GM19035 (cell line): Measurements from ENCODE around the gene LMX1B.

Experiments
- ATAC-seq: cut with Tn5 transposase; IDR thresholded peaks from one replicate; pipeline ENCODE4 v1.9.1; 2021; ENCODE audit not compliant: unreplicated experiment

Gene LMX1B

GRCh38 chr9:126604059-126605055 is 9.4 kb upstream of the LMX1B start:
- no peak for ATAC-seq

DNA sequence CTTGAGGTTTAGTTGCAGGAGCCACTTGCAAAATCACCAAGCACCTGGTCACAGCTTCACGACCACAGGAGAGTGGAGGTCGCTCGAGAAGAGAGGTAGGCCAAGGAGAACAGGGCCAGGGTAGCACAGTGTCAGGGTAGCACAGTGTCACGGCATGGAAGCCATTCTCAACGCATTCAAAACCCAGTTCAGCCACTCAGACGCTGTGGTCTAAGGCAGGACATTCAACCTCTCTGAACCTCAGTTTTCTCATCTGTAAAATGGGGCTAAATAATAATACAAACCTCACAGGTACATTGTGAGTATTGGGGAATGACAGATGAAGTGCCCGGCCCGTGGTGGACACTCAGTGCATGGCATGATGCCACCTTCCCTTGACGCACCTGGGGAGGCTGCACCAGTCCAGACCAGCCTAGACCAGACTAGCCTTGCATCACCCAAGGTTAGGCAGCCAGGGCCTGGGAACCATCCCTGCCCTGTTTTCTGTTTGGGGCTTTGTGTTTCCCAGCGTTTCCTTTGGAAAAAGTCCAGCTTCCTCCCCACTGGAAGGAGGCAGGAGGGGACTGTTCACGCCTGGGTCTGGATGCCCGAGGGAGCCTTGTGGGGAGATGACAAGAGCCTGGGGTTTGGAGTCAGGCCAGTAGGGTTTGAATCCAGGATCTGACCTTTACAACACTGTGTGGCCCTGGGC is 7.8 kb upstream of the LMX1B start:
- ATAC-seq: no peak

- ATAC-seq: no peak
These were observed 7.3 kb upstream of the LMX1B start for GRCh38 chr9:126606483-126606870.

- no peak for ATAC-seq
These were observed 6.6 kb upstream of the LMX1B start for GRCh38 chr9:126607086-126607485.

- ATAC-seq: no peak
These were observed 6.0 kb upstream of the LMX1B start for GRCh38 chr9:126607731-126608130.

DNA sequence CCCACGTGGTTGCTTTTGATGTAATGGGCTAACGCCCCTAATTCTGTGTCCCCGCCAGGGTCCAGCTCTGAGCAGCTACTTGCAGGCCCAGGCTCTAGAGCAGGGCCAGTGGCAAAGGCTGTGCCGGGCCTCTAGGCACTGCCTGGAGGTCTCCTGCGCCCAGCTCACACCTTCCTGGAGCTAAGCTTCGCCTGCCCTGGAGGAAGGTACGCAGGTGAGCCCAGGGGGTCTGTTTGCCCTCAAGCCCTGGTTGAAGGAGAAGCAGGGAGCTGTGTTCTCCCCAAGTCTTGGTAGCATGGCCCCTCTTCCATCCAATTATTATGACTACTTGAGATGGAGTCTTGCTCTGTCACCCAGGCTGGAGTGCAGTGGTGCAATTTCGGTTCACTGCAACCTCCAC is 5.2 kb upstream of the LMX1B start:
- ATAC-seq: no peak

DNA sequence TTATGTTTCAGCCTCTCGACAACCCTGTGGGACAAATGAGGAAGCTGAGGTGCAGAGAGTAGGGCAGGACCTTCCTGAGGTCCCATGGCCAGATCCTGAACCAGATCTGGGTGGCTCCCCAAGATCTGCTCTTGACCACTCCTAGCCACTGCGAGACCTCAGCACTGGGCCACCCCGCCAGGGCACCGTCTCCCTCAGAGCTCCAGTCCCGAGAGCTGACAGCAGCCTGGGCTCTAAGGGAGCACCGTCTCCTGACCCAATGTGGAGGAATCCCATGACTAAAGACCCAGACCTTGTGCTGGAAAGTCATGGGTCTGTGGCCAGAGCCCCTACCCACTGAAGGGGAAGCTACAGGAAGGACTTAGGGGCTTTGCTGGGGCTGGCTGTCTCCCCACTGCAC is 4.5 kb upstream of the LMX1B start:
- no peak for ATAC-seq

DNA sequence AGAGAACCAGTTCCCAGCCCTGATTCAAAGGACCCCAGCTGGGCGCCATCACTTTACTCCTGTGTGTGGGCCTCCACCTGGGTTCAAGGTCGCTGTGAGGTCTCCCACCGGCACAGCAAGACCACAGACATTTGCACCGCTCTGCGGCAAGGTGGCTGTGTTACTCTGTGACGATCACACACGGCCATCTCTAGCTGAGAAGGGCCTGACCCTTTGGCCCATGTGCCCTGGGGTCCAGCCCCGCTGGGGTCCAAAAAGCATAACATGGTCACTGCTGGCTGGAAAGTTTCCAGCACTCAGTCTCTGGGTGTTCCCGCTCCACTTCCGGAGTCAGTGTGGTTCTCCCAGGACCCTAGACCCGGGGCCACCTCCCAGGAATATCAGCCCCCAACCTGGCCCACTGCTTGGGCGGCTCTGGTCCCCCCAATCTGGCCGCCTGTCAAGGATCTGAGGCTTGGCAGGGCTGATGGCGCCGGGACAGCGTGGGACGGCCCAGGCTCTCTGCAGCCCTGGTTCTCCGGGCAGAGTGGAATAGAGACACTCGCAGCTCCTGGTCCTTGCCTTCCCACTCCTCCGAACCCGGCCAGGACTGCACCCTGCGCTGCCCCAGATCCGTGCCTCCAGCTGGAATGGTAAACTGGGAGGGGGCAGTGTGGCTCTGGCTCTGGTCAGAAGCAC is 3.9 kb upstream of the LMX1B start:
- ATAC-seq: no peak

DNA sequence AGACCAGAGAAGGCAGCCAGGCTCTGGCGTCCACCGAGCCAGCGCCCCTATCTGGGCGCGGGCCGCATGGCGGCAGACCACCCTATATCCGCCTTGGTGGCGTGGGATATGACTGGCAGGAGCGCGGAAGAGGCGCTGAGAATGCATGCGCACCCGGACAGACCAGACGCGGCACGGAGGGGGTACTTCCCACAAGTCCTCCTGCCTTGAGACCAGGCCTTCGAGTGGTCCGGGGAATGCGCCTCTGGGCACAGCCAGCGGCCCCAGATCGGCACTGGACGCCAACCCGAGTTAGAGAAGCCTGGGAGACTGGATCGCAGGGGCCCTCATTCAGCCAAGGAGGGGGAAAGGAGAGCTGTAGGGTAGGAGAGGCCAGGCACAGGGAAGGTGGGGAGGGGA is 2.5 kb upstream of the LMX1B start:
- ATAC-seq: no peak

DNA sequence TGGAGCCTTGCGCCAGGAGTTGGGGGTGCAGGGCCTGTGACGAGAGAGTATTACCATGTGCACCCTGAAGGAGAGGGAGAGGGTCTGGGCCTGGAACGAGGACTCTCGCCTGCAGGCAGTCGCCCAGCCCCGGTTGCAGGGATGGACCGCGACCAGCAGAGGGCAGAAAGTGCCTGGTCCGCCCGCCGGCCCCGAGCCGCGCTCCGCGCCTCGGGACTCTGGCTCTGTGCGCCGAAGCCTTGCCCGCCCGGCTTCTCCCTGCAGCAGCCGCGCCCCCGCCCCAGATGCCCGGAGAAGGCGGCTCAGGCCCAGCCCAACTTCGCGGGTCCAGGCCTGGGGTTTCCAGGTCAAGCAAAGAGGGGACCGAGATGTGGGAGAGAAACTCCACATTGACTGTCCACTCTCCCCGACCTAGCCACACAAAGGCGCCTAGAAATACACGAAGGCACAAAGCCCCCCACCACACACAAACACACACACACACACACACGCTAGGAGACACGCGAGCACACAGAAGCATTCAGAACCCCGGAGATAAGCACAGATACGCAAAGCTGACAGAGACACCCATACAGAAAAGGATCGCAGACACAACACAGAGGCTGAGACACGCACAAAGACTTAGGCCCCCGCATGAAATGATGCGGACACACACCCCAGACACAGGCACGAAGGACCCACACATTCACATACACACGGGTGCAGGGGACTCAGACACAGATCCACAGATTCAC is 2.0 kb upstream of the LMX1B start:
- no peak for ATAC-seq

GRCh38 chr9:126612326-126612812 is 1.4 kb upstream of the LMX1B start:
- ATAC-seq: no peak

- no peak for ATAC-seq
These were observed 701 bp upstream of the LMX1B start for GRCh38 chr9:126612813-126613641.

DNA sequence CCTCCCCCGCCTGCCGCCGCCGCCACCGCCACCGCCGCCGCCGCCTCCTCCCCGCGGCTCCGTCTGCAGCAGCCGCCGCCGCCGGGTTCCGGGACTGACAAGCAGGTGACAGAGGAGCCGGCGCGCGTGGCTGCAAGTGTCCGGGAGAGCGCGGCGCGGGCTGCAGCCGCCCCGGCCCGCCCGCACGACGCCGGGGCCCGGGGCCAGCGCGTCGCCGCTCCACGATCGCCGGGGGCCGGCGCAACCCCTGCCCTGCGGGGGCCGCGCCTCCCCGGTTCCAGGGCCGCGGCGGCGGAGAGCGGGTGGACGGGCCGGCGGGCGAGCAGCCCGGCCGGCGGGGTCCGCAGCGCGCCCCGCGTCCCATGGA is 343 bp downstream of the LMX1B start:
- ATAC-seq: no peak

DNA sequence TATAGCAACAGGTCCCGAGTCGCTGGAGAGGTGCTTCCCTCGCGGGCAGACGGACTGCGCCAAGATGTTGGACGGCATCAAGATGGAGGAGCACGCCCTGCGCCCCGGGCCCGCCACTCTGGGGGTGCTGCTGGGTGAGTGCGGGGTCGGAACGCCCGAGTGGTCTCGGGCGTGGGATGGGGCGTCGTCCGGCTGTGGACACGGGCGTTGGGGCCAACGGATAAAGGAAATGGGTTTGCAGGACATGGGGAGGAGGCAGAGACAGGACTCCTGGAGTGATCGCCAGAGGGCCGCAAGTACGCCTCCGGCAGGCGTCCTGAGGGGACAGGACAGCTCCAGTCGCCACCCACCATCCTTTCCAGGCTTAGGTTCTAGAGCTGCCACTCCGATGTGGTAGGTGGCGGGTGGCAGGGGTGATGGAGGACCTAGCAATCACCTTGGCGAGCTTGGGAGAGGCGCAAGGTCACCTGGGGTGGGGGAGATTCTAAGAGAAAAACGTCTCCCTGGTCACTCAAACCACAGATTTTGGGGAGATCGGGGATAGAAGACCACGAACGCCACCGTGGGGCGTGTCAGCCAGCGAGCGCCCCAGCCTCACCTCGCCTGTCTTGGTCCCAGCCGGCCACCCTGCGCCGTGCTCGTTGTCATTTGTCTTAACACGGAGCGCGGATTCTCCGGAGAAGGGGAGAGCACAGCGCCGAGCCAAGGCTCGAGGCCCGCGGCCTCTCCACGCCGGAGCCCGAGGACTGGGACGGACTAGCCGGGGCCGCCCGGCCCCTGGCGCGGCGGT is 922 bp downstream of the LMX1B start:
- ATAC-seq: no peak

- ATAC-seq: no peak
These were observed 1.6 kb downstream of the LMX1B start for GRCh38 chr9:126615245-126615790.

DNA sequence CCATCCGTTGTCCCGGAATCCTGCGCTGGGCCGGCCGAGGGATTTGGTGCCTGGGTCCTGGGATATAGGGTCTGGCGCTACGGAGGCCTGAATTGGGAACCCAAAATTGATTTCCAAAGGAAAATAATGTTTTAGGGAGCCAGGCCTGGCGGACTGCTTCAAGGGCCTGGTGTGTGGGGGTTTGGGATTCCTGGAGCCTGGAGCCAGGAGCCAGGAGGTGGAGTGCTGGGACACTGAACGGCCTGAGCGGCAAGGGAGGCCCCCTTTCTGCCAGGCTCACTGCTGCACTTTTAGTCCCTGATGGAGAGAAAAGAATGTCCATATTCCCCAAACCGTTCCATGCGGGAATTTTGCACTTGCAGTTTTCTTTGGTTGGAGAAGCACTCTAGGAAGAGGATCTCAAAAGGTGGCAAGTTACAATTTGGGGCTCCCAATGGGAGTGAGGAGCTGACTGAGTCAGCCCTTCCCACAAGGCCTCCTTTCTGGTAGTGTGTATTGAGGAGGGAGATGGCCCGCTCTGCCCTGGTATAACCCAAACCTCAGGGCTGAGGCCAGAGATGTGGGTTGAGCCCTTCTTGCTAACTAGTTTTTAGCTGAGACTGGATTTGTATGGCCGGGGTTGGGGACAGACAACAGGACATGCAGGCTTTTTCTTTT is 2.2 kb downstream of the LMX1B start:
- no peak for ATAC-seq

- ATAC-seq: no peak
These were observed 2.8 kb downstream of the LMX1B start for GRCh38 chr9:126616521-126616976.
